Activated T-helper 1 cell treated with anti-CD3 and anti-CD28 coated beads, Interleukin-12 subunit alpha, Interleukin-12 subunit beta, Interleukin-2, Interleukin-4 antibody, amounts not matched to agents 30 ng/mL and 10 ng/mL and 1 ng/mL, durations not matched to agents 14 hours and 24 hours and 36 hours (primary cell): ENCODE data around the gene RAB3C. TPM values are rescaled to one million over a fixed set of nuclear protein-coding genes. Genes with fewer than 3 reads are reported as not detected.

Source experiments
- DNase-seq: peaks from one replicate; pipeline ENCODE4 v3.0.0; 2021; ENCODE audit warnings: low spot score
- H3K27ac Mint-ChIP-seq: one replicate; pipeline ENCODE4 v1.8.0; 2021; ENCODE audit warnings: mild to moderate bottlenecking, mixed read lengths
- H3K27me3 Mint-ChIP-seq: one replicate; pipeline ENCODE4 v1.8.0; 2022; ENCODE audit warnings: mild to moderate bottlenecking, moderate library complexity, mixed read lengths; ENCODE audit not compliant: insufficient read depth
- H3K36me3 Mint-ChIP-seq: one replicate; pipeline ENCODE4 v1.8.0; 2021; ENCODE audit warnings: low read depth, mixed read lengths
- H3K4me1 Mint-ChIP-seq: one replicate; pipeline ENCODE4 v1.8.0; 2021; ENCODE audit warnings: low read depth, mixed read lengths
- H3K4me3 Mint-ChIP-seq: one replicate; pipeline ENCODE4 v1.8.0; 2021; ENCODE audit warnings: mild to moderate bottlenecking, moderate library complexity, mixed read lengths
- H3K9me3 Mint-ChIP-seq: one replicate; pipeline ENCODE4 v1.8.0; 2021; ENCODE audit warnings: mixed read lengths
- intact Hi-C: fragments of 100-400 bp; cut with micrococcal nuclease; formaldehyde crosslinking; loops from one replicate; pipeline ENCODE4 v1.15.1; 2024
- total RNA-seq: library from RNA; stranded (reverse); gene quantifications from 2 replicates; pipeline ENCODE4 v1.2.3, GENCODE V29; 2022

Gene RAB3C
- total RNA-seq, 1 donor from 2014 or later = not detected

DNA sequence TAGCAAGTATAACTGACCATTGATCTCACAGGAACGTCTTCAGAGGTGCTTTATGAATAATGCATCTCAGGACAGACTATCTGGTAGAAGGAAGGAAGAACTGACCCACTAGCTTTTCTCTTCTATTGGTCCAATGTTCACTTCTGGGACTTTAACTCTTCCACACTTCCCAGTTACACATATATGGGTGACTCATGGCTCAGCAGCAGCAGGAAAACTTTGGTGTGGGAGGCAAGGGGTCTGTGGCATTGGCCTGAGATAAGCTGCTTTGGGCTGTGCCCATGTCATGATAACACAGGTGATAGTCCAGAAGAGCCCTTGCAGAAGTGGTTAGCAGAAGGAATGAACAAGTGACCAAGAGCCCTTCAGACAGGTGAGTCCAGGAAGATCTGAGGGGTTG is 148.8 kb downstream of the RAB3C start:
- Mint-ChIP-seq H3K4me1 (no peaks in the 10 kb centered on the region), H3K27me3 (no peaks in the 10 kb centered on the region), H3K4me3 (no peak overlapping the region), H3K27ac (no peak overlapping the region), H3K36me3 (no peaks in the 10 kb centered on the region), H3K9me3 (no peaks in the 10 kb centered on the region)
- no peak for DNase-seq
- intact Hi-C loops = no loop called here

DNA sequence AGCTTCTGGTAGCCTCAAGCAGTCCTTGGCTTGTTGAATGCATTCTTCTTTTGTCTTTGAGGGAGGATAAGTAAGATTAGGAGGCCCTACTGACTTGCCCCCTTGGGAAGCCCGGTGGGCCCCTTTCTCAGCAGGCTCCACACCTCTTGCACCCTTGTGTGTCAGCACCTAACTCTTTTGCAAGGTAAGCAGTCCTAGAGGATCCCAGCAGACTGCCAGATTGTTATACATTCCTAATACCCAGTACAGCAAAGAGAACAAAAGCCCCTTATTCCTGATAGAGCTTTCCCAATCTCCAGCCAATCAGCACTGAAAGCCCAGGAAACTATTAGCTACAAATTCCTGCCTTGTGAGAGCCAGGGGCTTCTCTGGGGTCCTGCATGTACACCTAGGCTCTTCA is 152.8 kb downstream of the RAB3C start:
- H3K27me3 Mint-ChIP-seq = no peaks in the 10 kb centered on the region
- H3K4me3 Mint-ChIP-seq = no peak overlapping the region
- DNase-seq = no peak
- intact Hi-C loops = no loop called here
- H3K4me1 Mint-ChIP-seq = no peaks in the 10 kb centered on the region
- no peaks in the 10 kb centered on the region for H3K36me3 Mint-ChIP-seq
- no peaks in the 10 kb centered on the region for H3K9me3 Mint-ChIP-seq
- no peak overlapping the region for H3K27ac Mint-ChIP-seq

DNA sequence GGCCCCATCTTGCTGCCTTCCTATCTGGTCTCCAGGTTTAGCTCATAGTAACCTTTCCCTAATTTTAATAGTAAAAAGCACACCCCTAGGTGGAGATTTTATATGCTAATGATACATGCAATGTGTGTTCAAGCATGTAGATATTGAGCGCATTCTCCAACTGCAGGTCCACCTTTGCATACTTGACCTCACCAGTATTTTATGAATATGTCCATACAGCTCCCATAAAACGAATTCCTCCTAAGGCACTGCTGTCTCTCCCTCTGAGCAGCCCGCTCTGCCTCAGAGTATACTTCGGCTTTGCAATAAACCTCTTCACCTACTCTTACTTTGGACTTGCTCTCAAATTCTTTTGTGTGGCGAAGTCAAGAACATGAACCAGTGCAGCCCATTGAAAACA is 153.3 kb downstream of the RAB3C start:
- Mint-ChIP-seq H3K4me3 (no peak overlapping the region), H3K27me3 (no peaks in the 10 kb centered on the region), H3K36me3 (no peaks in the 10 kb centered on the region), H3K27ac (no peak overlapping the region), H3K4me1 (no peaks in the 10 kb centered on the region), H3K9me3 (no peaks in the 10 kb centered on the region)
- DNase-seq = no peak
- intact Hi-C loops = no loop called here

DNA sequence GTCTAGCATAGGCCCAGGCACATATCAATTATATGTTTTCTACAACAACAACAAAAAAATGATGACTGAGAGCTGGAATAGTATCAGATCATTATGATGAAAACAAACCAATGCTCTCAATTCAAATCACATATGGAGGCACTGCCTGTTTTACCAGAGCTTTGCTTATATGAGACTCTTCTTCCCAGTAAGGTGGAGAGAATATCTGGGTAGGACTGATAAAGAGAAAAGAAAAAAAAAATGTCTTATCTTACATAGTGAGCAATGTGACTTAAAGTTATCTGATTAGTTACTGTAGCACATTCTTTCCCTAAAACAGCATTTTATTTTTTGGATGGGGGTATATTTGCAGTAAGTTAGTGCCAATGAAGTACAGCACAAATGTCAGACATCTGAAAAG is 154.8 kb downstream of the RAB3C start:
- Mint-ChIP-seq H3K4me3 (no peak overlapping the region), H3K4me1 (no peaks in the 10 kb centered on the region), H3K9me3 (no peaks in the 10 kb centered on the region), H3K36me3 (no peaks in the 10 kb centered on the region), H3K27me3 (no peaks in the 10 kb centered on the region), H3K27ac (no peak overlapping the region)
- intact Hi-C loops = no loop called here
- no peak for DNase-seq

DNA sequence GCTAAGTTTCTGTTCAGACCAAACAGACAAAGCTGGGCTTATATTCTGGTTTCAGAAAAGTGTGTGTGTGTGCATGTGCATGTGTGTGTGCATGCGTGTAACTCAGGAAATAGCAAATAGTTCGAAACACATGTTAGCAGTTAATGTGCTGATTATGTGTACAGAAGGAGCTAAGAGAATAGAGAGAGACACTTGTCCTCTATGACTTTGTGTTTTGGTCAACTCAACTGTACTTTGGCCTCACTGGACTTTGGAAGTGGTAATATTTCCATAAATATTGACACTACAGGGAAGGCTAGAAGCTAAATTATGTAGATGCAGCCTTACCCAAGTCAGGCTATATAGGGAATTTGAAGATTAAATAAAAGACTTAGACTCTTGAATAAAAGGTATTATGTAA is 155.5 kb downstream of the RAB3C start:
- intact Hi-C loops = no loop called here
- Mint-ChIP-seq H3K36me3 (no peaks in the 10 kb centered on the region), H3K4me3 (no peak overlapping the region), H3K9me3 (no peaks in the 10 kb centered on the region), H3K27ac (no peak overlapping the region), H3K27me3 (no peaks in the 10 kb centered on the region), H3K4me1 (no peaks in the 10 kb centered on the region)
- DNase-seq = no peak

DNA sequence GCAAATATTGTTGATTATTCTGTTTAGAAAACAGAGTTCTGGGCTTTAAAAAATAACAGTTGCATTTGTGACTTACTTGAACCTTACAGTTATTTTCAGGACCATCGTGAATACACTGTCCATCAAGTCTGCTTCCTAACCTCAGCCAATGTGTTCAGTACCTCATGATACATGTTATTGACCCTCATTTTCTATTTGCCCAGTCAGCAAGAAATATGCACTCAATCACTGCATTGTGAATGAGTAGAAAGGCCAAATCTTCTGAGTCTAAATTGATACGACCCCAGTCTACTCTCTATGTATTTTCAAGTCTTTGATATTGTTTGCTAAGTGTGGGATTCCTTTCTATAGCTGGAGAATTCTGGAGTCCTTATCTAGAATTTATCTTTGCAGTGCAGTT is 156.2 kb downstream of the RAB3C start:
- intact Hi-C loops = no loop called here
- Mint-ChIP-seq H3K4me1 (no peaks in the 10 kb centered on the region), H3K9me3 (no peaks in the 10 kb centered on the region), H3K36me3 (no peaks in the 10 kb centered on the region), H3K4me3 (no peak overlapping the region), H3K27me3 (no peaks in the 10 kb centered on the region), H3K27ac (no peak overlapping the region)
- DNase-seq = no peak

DNA sequence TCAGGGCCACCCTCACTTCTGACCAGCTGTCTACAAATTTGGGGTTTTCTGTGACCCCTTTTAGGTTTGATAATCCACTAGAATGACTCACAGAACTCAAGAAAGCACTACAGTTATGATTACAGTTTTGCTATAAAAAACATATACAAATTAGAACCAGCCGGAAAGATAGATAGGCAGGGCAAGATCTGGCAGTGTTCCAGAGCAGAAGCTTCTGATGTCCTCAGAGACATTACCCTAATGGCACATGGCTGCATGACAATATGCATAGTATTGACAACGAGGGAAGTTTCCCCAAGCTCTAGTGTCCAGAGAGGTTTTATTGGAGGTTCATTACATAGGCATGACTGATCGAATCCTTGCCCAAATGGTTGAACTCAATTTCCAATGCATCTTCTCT is 158.1 kb downstream of the RAB3C start:
- no peak overlapping the region for H3K27ac Mint-ChIP-seq
- no peak overlapping the region for H3K4me3 Mint-ChIP-seq
- DNase-seq = no peak
- H3K36me3 Mint-ChIP-seq = no peaks in the 10 kb centered on the region
- no peaks in the 10 kb centered on the region for H3K4me1 Mint-ChIP-seq
- no peaks in the 10 kb centered on the region for H3K27me3 Mint-ChIP-seq
- intact Hi-C loops = no loop called here
- no peaks in the 10 kb centered on the region for H3K9me3 Mint-ChIP-seq

DNA sequence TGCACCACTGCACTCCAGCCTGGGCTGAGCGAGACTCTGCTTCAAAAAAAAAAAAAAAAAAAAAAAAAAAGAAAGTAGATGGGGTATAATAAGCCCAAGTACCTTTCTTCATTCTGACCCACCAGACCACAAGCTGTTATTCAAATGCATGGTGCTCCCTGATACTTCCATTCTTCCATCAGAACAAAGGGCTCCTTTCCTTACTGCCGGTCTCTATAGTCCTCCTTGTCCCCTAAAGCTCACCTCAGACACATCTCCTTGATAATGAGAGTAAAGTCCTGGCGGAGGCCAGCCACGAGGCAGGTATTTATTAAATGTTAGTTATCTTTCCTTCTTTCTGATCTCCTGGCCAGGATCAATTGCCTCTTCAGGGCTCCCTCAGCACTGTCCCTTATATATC is 162.5 kb downstream of the RAB3C start:
- Mint-ChIP-seq H3K9me3 (no peaks in the 10 kb centered on the region), H3K4me3 (no peak overlapping the region), H3K36me3 (no peaks in the 10 kb centered on the region), H3K27ac (no peak overlapping the region), H3K27me3 (peaks cover 6% of the 10 kb centered on the region), H3K4me1 (no peaks in the 10 kb centered on the region)
- intact Hi-C loops = no loop called here
- DNase-seq = no peak

DNA sequence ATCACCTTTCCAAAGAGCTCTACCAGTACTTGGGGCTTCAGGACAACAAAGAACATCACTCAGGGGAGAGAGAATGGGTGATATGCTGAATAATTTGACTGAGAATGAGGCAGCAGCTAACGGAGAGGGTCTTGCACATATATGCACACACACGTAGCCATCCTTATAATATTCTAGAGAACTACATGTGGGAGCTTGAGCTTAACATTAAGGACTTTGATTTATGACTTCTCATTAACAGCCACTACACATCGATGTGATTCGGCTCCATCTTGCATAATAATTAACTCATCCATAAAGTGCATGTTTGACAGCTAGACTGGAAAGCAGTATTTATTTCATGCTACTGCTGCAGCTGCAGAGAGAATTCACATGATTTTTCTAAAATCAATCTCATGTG is 163.4 kb downstream of the RAB3C start:
- no peaks in the 10 kb centered on the region for H3K36me3 Mint-ChIP-seq
- peaks cover 6% of the 10 kb centered on the region for H3K27me3 Mint-ChIP-seq
- no peak for DNase-seq
- no peaks in the 10 kb centered on the region for H3K9me3 Mint-ChIP-seq
- no peak overlapping the region for H3K4me3 Mint-ChIP-seq
- intact Hi-C loops = no loop called here
- H3K4me1 Mint-ChIP-seq = no peaks in the 10 kb centered on the region
- H3K27ac Mint-ChIP-seq = no peak overlapping the region

DNA sequence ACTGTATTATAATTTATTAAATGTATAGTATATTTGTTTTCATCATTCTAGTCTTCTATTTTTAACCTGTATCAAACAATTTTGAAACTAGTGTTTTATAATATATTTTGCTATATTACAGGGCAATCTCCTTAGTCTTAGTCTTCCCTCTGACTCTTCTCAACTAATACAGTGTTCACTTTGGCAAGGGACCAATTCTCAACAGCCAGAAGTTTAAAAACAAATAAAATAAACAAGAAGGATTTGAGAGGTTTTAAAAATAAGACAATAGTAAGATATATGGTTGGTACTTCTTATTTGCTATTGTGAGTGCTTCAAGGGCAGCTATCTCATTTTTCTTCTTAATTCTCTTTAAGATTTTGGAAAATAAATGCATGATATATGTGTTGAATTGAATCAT is 167.2 kb downstream of the RAB3C start:
- peaks cover 13% of the 10 kb centered on the region for H3K27me3 Mint-ChIP-seq
- no peaks in the 10 kb centered on the region for H3K9me3 Mint-ChIP-seq
- no peak overlapping the region for H3K4me3 Mint-ChIP-seq
- no peaks in the 10 kb centered on the region for H3K36me3 Mint-ChIP-seq
- intact Hi-C loops = no loop called here
- no peak overlapping the region for H3K27ac Mint-ChIP-seq
- DNase-seq = no peak
- no peaks in the 10 kb centered on the region for H3K4me1 Mint-ChIP-seq

DNA sequence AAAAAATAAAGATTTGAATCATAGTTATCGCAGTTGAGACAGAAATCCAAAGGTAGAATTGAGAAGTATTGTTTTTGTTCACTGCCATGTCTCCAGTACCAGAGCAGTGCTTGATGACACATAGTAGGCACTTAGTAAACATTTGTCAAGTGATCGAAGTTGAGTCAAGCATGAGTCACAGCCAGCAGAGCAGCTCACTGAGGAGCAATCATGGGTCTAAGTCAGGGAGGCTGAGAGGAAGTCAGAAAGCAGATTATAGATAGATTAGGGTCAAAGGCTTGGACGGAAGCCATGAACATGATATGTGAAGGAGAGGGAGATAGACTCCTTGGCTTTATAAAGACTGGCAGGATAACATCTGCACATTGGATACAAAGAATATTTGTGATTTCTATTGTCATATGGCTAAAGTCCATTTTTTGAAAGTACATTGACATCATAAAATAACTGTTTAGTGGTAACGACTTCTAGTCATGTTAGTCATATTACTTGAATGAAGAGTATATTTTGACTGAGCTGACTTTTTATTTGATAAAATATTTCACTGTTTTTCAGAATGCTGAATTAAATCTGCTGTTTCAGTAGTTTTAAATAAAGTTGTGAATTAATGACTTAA is 168.5 kb downstream of the RAB3C start:
- Mint-ChIP-seq H3K9me3 (no peaks in the 10 kb centered on the region), H3K36me3 (no peaks in the 10 kb centered on the region), H3K27me3 (peaks cover 13% of the 10 kb centered on the region), H3K4me3 (no peak overlapping the region), H3K27ac (no peak overlapping the region), H3K4me1 (no peaks in the 10 kb centered on the region)
- no peak for DNase-seq
- intact Hi-C loops = no loop called here

DNA sequence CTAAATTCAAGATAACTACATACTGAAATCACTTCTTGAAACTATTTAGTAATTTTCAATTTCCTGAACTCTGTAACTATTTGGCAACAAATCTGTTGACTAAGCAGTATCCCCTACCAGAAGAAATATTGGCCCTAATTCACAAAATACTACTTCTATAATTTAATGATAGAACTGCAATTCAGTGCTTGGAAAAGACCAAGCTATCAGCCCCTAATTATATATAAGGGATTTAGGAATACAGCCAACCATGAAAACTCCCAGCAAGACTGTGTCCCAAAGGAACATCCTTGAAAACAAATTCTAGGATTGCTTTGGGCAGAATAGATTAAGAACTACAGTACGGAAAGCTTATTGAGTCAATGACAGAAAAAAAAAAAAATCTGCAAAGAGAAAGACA is 169.2 kb downstream of the RAB3C start:
- no peak for DNase-seq
- Mint-ChIP-seq H3K4me1 (no peaks in the 10 kb centered on the region), H3K4me3 (no peak overlapping the region), H3K27ac (no peak overlapping the region), H3K27me3 (peaks cover 13% of the 10 kb centered on the region), H3K9me3 (no peaks in the 10 kb centered on the region), H3K36me3 (no peaks in the 10 kb centered on the region)
- intact Hi-C loops = no loop called here

DNA sequence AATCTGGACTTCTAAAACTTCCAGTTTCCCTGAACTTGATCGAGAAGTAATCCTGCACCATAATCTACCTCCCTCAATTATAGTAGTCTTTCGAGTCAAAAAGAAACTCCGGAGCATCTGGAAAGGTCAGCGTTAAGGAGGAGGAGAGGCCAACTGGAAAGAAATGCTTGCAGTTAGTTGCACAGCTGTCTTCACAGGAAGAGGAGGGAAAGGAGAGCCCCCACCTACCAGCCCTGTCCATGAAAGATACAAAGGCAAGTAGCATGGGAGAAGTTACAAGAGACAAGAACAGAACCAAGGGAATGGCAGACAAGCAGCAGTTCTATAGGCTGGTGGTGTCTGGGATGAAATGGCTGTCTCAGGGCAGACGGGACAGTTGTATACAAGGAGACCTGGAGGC is 170.6 kb downstream of the RAB3C start:
- Mint-ChIP-seq H3K4me1 (no peaks in the 10 kb centered on the region), H3K4me3 (no peak overlapping the region), H3K36me3 (no peaks in the 10 kb centered on the region), H3K9me3 (no peaks in the 10 kb centered on the region), H3K27ac (no peak overlapping the region), H3K27me3 (peaks cover 13% of the 10 kb centered on the region)
- intact Hi-C loops = no loop called here
- no peak for DNase-seq

DNA sequence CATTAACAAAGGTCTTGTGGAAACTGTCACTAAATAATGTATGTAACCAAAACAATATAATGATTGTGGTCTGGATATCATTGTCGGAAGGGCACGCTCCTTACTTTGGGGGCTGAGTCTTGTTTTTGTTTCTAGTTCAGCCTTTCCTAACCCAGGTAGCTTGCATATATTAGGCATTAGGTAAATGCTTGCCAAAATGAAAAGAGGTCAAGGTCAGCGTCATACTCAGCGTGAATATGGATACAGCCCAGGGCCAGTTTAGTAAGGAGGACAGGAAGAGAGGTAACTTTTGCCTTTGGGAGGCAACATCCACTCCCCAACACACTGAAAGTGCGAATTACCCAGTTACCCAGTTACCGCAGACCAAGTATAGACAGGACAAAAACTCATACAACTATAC is 171.4 kb downstream of the RAB3C start:
- H3K9me3 Mint-ChIP-seq = no peaks in the 10 kb centered on the region
- intact Hi-C loops = no loop called here
- H3K4me3 Mint-ChIP-seq = no peak overlapping the region

More for the DNA sequence above, 171.4 kb downstream of the RAB3C start:
- no peak overlapping the region for H3K27ac Mint-ChIP-seq
- H3K4me1 Mint-ChIP-seq = peaks cover 3% of the 10 kb centered on the region
- H3K27me3 Mint-ChIP-seq = peaks cover 8% of the 10 kb centered on the region
- DNase-seq = no peak
- H3K36me3 Mint-ChIP-seq = no peaks in the 10 kb centered on the region
